ENCODE results near the gene BICRA. TPM values are rescaled to one million over a fixed set of nuclear protein-coding genes. Genes with fewer than 3 reads are reported as not detected.

Gene BICRA
- total and polyA plus RNA-seq, 2 experiments from 2014 or later = 3.4 to 5.4 TPM

GRCh38 chr19:47651691-47652090 lies 42.8 kb downstream of the BICRA start:
- peaks cover 16% of the 10 kb centered on the region for H4K20me1 ChIP-seq (ENCODE audit: insufficient read depth, poor library complexity, severe bottlenecking)
- H3K9me3 ChIP-seq (ENCODE audit: low read depth) = no peaks in the 10 kb centered on the region
- 94% methylated on average over 9 of the region's 9 CpGs for WGBS (ENCODE audit: low lambda C conversion rate, missing lambda C conversion rate)
- H3K27me3 ChIP-seq = no peaks in the 10 kb centered on the region
- no peak for DNase-seq (ENCODE audit: low spot score)
- TF ChIP-seq EZH2phosphoT487 (IDR thresholded peaks at IDR 0.05; ENCODE audit: low read depth, severe bottlenecking, unreplicated experiment) (no peak), EZH2 (IDR thresholded peaks at IDR 0.05; ENCODE audit: borderline replicate concordance) (no peak)
- TF ChIP-seq, protein P1, sequence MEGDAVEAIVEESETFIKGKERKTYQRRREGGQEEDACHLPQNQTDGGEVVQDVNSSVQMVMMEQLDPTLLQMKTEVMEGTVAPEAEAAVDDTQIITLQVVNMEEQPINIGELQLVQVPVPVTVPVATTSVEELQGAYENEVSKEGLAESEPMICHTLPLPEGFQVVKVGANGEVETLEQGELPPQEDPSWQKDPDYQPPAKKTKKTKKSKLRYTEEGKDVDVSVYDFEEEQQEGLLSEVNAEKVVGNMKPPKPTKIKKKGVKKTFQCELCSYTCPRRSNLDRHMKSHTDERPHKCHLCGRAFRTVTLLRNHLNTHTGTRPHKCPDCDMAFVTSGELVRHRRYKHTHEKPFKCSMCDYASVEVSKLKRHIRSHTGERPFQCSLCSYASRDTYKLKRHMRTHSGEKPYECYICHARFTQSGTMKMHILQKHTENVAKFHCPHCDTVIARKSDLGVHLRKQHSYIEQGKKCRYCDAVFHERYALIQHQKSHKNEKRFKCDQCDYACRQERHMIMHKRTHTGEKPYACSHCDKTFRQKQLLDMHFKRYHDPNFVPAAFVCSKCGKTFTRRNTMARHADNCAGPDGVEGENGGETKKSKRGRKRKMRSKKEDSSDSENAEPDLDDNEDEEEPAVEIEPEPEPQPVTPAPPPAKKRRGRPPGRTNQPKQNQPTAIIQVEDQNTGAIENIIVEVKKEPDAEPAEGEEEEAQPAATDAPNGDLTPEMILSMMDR (IDR thresholded peaks at IDR 0.05; ENCODE audit: poor library complexity) = no peak
- H3K4me3 ChIP-seq = no peak overlapping the region
- no peak overlapping the region for H3K4me2 ChIP-seq
- H3K36me3 ChIP-seq (replicated peaks; ENCODE audit: insufficient read depth, low read depth) = no peaks in the 10 kb centered on the region
- H3K79me2 ChIP-seq = peaks cover 93% of the 10 kb centered on the region
- no peak overlapping the region for H2AFZ ChIP-seq
- peaks cover 14% of the 10 kb centered on the region for H3K4me1 ChIP-seq (ENCODE audit: insufficient read depth)
- no peaks in the 10 kb centered on the region for H3K9me2 ChIP-seq (replicated peaks; ENCODE audit: insufficient read depth)
- H3K27ac ChIP-seq = no peak overlapping the region

- Histone ChIP-seq H3K79me2 (peaks cover 93% of the 10 kb centered on the region), H3K4me1 (ENCODE audit: insufficient read depth) (peaks cover 13% of the 10 kb centered on the region), H4K20me1 (ENCODE audit: insufficient read depth, poor library complexity, severe bottlenecking) (peaks cover 16% of the 10 kb centered on the region), H3K27ac (no peak overlapping the region), H2AFZ (no peak overlapping the region), H3K4me3 (no peak overlapping the region), H3K4me2 (no peak overlapping the region), H3K9me2 (replicated peaks; ENCODE audit: insufficient read depth) (no peaks in the 10 kb centered on the region), H3K9me3 (ENCODE audit: low read depth) (no peaks in the 10 kb centered on the region), H3K27me3 (no peaks in the 10 kb centered on the region), H3K36me3 (replicated peaks; ENCODE audit: insufficient read depth, low read depth) (no peaks in the 10 kb centered on the region)
- 80% methylated on average over 3 of the region's 3 CpGs for WGBS (ENCODE audit: low lambda C conversion rate, missing lambda C conversion rate)
- TF ChIP-seq EZH2 (IDR thresholded peaks at IDR 0.05; ENCODE audit: borderline replicate concordance) = no peak
- no peak for TF ChIP-seq EZH2phosphoT487 (IDR thresholded peaks at IDR 0.05; ENCODE audit: low read depth, severe bottlenecking, unreplicated experiment)
- TF ChIP-seq, protein P1 (IDR thresholded peaks at IDR 0.05; ENCODE audit: poor library complexity) = no peak
- DNase-seq (ENCODE audit: low spot score) = no peak
Measured at GRCh38 chr19:47652285-47652684, 43.4 kb downstream of the BICRA start.

- H3K4me3 ChIP-seq = no peak overlapping the region
Measured at GRCh38 chr19:47653856-47654255, 44.9 kb downstream of the BICRA start.

More at GRCh38 chr19:47653856-47654255, 44.9 kb downstream of the BICRA start:
- peaks cover 16% of the 10 kb centered on the region for H4K20me1 ChIP-seq (ENCODE audit: insufficient read depth, poor library complexity, severe bottlenecking)
- H3K9me2 ChIP-seq (replicated peaks; ENCODE audit: insufficient read depth) = no peaks in the 10 kb centered on the region
- H3K79me2 ChIP-seq = peaks cover 92% of the 10 kb centered on the region
- no peak overlapping the region for H3K4me2 ChIP-seq
- H3K27ac ChIP-seq = no peak overlapping the region
- peaks cover 16% of the 10 kb centered on the region for H3K4me1 ChIP-seq (ENCODE audit: insufficient read depth)
- TF ChIP-seq EZH2phosphoT487 (IDR thresholded peaks at IDR 0.05; ENCODE audit: low read depth, severe bottlenecking, unreplicated experiment) = no peak
- TF ChIP-seq EZH2 (IDR thresholded peaks at IDR 0.05; ENCODE audit: borderline replicate concordance) = no peak
- TF ChIP-seq, protein P1 (IDR thresholded peaks at IDR 0.05; ENCODE audit: poor library complexity) = no peak
- no peaks in the 10 kb centered on the region for H3K9me3 ChIP-seq (ENCODE audit: low read depth)
- H2AFZ ChIP-seq = no peak overlapping the region
- no peaks in the 10 kb centered on the region for H3K36me3 ChIP-seq (replicated peaks; ENCODE audit: insufficient read depth, low read depth)
- no peaks in the 10 kb centered on the region for H3K27me3 ChIP-seq
- 97% methylated on average over 13 of the region's 13 CpGs for WGBS (ENCODE audit: low lambda C conversion rate, missing lambda C conversion rate)
- DNase-seq (ENCODE audit: low spot score) = no peak

Measured in hepatocyte (in vitro differentiated cells).